ENCODE data around the gene FAM20C. TPM values are rescaled to one million over a fixed set of nuclear protein-coding genes. Genes with fewer than 3 reads are reported as not detected.

FAM20C gene
- total RNA-seq, 1 donor from 2014 or later: 29.7 TPM

GRCh38 chr7:304574-305409 is 112.4 kb downstream of the FAM20C start:
- no peak for DNase-seq

DNA sequence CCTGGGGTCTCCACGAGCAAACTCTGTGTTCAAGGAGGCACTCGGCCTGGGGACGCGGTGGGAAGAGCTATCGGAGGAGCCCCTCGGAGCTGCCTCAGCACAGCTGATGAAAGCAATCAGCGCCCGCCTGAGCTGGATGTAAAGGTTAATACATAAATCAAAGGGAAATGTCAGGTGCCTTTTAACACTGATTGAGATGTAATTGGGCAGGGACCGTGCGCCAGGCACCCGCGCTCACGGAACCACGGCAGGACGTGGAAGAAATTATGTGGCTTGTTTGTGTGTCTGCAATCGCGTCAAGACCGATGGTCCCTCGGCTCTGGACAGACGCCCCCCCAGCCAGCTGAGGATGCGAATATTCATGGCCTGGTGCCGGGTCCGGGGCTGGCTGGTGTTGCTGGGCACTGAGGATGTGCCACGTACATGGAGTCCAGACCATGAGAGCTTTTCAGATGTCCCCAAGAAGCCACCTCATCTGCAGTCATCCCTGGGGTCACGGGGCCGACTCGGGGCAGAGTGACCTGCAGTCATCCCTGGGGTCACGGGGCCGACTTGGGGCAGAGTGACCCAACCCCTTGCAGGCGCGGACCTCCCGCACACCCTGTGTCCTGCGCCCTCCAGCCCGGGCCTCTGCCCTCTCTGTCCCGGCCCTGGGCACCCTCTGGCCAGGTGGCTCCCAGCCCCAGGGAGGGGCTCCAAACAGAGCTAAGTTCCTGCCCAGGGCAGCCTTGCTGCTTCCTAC is 113.2 kb downstream of the FAM20C start:
- no peak for DNase-seq

GRCh38 chr7:307970-308369 is 115.6 kb downstream of the FAM20C start:
- DNase-seq: no peak

DNA sequence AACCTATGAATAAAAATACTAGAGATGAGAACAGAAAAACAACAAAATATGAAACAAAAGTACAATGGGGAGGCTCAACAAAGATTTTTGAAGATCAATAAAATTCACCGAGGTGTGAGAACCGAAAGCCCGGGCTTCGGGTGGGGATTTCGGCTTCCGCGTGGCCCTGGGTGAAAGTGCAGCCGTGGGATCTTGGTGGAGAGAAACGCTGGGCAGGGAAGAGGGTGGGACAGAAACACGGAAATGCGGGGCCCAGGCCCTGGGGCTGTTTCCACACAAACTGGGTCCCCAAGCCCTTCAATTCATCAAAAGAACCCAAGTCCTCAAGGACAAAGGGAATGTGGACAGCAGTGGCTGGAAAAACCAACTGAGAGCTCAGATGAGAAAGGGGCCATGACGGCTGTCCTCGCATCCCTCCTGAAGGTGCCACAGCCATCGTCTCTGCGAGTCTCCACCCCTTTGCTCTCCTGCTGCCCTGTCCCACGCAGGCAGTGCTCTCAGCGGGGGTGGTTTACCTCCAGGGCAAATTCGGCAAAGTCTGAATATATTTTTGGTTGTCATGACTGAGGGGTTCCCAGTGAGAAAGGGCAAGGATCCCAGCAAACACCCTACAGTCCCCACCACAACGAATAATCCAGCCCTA is 117.3 kb downstream of the FAM20C start:
- DNase-seq: no peak

Other genes with a start within 250 kb of the FAM20C start
- gene FOXL3, start 97.6 kb downstream of the FAM20C start, total RNA-seq: not detected